LNCAP (cell line): ENCODE data around the gene HSPB6.

Experiments
- TF ChIP-seq, protein P1 (sequence below): fragments of 450-650 bp; IDR thresholded peaks from 2 replicates; pipeline ENCODE4 v1.5.1; 2017; ENCODE audit warnings: mild to moderate bottlenecking

The HSPB6 gene

DNA sequence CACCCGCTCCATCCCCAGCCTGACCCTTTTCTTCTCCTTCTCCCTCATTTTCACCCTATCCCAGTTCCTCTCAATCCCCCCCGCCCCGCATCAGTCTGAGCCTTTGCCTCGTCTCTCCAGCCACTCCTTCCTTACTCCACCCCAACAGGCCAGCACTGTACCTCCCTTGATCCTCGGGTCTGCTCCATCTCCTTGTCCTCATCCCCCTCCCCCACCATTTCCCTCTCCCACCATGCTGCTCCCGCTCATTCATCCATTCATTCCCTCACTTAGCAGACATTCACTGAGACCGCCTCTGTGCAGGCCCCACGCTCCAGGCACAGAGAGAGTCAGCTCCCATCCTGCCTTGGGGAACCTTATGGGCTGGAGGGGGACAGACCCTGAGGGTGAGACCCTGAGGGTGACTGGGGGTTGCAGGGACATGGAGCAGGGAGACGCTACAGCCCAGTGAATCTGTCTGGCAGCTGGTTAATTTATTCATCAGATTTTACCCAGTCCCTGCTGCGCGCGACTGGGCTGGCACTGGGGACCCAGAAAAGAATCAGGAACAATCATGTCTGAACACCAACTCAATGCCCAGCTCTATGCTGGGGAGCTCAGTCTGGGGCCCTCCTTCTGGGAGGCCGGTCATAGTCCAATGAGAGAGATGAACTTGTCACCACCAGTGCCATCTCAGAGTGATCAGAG, 19.4 kb upstream of the HSPB6 start:
- TF ChIP-seq, protein P1, sequence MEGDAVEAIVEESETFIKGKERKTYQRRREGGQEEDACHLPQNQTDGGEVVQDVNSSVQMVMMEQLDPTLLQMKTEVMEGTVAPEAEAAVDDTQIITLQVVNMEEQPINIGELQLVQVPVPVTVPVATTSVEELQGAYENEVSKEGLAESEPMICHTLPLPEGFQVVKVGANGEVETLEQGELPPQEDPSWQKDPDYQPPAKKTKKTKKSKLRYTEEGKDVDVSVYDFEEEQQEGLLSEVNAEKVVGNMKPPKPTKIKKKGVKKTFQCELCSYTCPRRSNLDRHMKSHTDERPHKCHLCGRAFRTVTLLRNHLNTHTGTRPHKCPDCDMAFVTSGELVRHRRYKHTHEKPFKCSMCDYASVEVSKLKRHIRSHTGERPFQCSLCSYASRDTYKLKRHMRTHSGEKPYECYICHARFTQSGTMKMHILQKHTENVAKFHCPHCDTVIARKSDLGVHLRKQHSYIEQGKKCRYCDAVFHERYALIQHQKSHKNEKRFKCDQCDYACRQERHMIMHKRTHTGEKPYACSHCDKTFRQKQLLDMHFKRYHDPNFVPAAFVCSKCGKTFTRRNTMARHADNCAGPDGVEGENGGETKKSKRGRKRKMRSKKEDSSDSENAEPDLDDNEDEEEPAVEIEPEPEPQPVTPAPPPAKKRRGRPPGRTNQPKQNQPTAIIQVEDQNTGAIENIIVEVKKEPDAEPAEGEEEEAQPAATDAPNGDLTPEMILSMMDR: no peak

DNA sequence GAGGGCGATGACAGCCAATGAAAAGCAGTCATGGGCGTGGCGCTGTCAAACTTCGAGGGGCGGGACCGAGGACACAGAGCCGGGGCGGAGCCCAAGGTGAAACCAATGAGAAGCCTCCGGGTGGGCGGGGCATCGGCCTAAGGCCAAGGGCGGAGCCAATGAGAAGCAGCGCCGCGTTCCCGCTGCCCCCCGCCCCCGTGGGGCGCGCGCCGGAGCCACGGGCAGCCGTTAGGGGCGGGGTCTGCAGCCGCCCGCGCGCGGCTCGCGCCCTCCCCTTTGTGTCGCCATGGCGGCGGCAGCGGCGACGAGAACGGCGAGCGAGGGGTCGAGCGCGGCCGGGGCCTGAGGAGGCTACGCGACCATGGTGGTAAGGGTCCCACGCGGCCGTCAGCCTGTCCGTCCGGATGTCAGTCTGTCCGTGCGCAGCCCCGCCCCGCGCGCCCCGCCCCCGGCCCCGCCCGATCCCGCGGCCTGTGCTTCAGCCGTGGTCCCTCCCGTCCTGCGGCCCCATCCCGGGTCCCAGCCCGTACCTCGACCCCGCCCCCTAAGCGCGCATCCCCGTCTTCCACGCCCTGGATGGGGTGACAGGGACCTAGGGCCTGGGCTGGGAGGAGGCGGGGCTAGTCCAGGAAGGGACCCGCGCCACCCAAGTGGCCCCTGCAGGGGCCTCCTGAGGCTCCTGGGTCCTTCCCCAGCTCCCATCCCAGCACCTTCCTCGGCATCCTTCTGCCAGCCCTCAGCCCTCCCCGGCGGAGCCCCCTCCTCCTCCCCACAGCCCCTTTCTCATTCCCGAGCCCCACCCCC, 18.7 kb upstream of the HSPB6 start, which contains the start of gene ARHGAP33:
Gene ARHGAP33 (plus strand): TSS at position 267 of the 804 bp plus-strand sequence. CDS start 95 bp downstream, at position 362.
- TF ChIP-seq, protein P1: no peak

DNA sequence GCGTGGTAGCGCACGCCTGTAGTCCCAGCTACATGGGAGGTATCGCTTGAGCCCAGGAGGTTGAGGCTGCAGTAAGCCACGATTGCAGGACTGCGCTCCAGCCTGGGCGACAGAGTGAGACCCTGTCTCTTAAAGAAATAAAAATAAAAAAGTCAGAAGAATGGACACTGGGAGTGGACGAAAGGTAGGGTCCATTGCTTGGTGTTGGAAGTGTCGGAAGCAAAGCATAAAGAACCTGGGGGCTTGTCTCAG, 18.1 kb upstream of the HSPB6 start:
- TF ChIP-seq, protein P1: no peak

DNA sequence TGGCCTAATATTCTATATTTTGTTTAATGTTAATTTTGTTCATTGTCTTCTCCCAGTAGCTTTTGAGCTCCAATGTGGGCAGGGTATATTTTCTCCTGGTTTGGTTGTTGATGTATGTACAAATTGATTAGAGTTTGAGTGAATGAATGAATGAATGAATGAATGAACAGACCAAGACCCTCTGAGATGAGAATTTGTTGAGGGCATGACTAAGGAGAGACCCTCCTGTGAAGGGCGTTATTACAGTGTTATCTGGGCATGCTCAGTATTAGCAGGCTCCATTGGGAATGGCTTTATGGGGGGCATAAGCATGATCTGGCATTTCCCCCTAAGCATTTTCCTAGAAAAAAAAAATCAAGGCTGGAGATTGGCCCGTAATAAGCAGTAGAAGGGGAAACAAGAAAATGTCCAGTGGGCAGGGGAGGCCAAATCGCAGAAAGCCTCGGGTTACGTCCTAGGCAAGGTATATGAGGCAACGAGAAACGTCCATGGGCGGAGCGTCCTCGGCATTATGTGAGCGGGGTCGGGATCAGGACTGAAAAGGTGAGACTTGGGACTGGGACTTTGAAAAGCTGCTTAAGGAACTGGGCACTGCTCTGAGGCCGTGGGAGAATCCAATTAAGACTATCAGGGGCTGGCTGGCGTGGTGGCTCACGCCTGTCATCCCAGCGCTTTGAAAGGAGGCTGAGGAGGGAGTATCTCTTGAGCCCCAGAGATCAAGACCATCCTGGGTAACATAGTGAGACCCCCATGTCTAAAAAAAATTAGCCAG, 17.6 kb upstream of the HSPB6 start:
- TF ChIP-seq, protein P1: no peak

- TF ChIP-seq, protein P1: no peak
These were observed 16.4 kb upstream of the HSPB6 start for GRCh38 chr19:35773020-35773806.

DNA sequence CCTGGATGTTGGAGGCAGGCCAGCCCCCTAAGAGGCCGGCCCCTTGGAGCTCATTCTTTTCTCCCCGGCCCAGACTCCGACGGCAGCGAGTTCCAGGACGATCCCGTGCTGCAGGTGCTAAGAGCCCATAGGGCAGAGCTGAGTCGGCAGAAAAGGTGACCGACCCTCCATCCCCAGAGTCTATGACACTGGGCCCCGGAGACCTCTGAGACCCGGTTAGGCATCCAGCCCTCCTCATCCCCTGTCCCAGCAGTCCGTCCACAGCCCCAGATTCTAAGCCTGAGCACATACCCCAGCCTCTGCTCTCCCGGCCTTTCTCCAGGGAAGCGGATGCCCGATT, 11.2 kb upstream of the HSPB6 start:
- TF ChIP-seq, protein P1: no peak
